Measurements from ENCODE around the gene PLIN5. TPM values are rescaled to one million over a fixed set of nuclear protein-coding genes. Genes with fewer than 3 reads are reported as not detected.
A peak's percentile ranks its signal among the peaks of the same experiment; 100 is the strongest.

PLIN5 gene
- total RNA-seq, 1 experiment from 2014 or later = 3.9 TPM

DNA sequence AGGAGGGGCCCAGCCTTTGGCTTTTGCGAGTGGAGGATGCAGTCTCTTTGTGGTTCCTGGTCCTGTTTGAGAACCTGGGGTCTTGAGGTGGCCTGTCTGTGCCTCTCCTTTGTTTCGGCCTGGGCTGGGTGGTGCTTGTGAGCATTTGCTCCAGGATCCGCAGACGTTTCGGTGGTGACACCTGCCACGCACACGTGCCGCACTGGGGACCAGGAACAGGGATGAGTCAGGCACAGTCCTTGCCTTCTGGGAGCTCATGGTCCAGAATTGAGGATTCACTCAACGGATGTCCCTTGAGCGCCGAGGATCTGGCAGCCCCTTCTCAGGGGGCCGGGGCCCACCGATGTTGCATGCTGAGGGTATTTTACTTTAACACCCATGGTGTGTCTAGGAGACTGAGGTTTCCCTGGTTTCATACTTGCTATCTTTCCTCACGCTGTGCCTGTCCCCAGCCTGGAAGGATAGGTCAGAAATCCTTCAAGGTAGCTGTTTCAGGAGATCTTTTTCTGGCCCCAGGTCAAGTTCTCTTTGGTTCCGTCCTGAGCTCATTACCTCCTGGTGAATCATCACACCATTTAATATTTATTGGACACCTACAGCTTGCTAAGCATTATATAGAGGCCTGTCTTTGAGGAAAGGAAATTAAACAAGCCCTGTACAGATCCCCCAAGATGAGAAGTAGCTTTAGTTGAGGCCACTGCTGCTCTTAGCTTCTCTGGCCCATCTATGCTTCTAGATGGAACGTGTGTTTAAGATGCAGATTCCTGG, 57.8 kb downstream of the PLIN5 start:
- H3K27ac ChIP-seq (ENCODE audit: insufficient read length, low read depth, low read length) = no peak overlapping the region
- H3K27ac Mint-ChIP-seq = no peak overlapping the region; a peak in 1 of 7 replicates
- peaks cover 7 to 16% of the 10 kb centered on the region in 2 experiments for H3K4me1 Mint-ChIP-seq
- H2BK12ac ChIP-seq (ENCODE audit: insufficient read length, low read depth, low read length) = no peak overlapping the region
- H3K14ac ChIP-seq (ENCODE audit: insufficient read depth, low read length) = no peak overlapping the region
- no peak for DNase-seq
- no peaks in the 10 kb centered on the region for H3K27me3 ChIP-seq (ENCODE audit: insufficient read depth, low read length)
- no peak overlapping the region for H2BK20ac ChIP-seq (ENCODE audit: low read depth, low read length, poor library complexity, severe bottlenecking)
- H3K79me2 ChIP-seq (ENCODE audit: insufficient read depth, low read length) = peaks cover 10% of the 10 kb centered on the region; the same call in 1 of the 2 replicates
- peaks cover 17% of the 10 kb centered on the region for H3K23me2 ChIP-seq (ENCODE audit: insufficient read length, low read depth, low read length, poor library complexity, severe bottlenecking)
- H3K79me1 ChIP-seq (ENCODE audit: insufficient read depth, low read depth, low read length, poor library complexity, severe bottlenecking) = peaks cover 12% of the 10 kb centered on the region
- H3K23ac ChIP-seq (ENCODE audit: insufficient read length, low read depth, low read length) = no peak overlapping the region
- no peak overlapping the region for H4K91ac ChIP-seq (ENCODE audit: insufficient read length, low read depth, low read length)
- H3K4me2 ChIP-seq (ENCODE audit: insufficient read depth, insufficient read length, low read length) = no peak overlapping the region
- H3K4me1 ChIP-seq (ENCODE audit: insufficient read depth, low read length) = no peaks in the 10 kb centered on the region; the same call in 1 of the 2 replicates
- H3K9ac ChIP-seq (ENCODE audit: extremely low read depth, insufficient read length, low read length) = no peak overlapping the region
- no peak overlapping the region for H2AFZ ChIP-seq (ENCODE audit: low read length)
- no CpG with 5 or more reads among the region's 16 CpGs for WGBS (ENCODE audit: extremely low coverage, insufficient read length, low lambda C conversion rate)
- H3K9me3 Mint-ChIP-seq = no peaks in the 10 kb centered on the region
- no peaks in the 10 kb centered on the region for H3K27me3 Mint-ChIP-seq (ENCODE audit: low read depth)
- no peak overlapping the region for H3K4ac ChIP-seq (ENCODE audit: low read depth, low read length)
- H3K18ac ChIP-seq (ENCODE audit: insufficient read length, low read depth, low read length) = no peak overlapping the region
- H3K36me3 Mint-ChIP-seq (ENCODE audit: insufficient read depth in 1 of 3, low read depth in 3 of 3) = peaks cover 11 to 34% (median 29%) of the 10 kb centered on the region in 3 experiments; a peak in 6 of 7 replicates
- TF ChIP-seq, protein P1, sequence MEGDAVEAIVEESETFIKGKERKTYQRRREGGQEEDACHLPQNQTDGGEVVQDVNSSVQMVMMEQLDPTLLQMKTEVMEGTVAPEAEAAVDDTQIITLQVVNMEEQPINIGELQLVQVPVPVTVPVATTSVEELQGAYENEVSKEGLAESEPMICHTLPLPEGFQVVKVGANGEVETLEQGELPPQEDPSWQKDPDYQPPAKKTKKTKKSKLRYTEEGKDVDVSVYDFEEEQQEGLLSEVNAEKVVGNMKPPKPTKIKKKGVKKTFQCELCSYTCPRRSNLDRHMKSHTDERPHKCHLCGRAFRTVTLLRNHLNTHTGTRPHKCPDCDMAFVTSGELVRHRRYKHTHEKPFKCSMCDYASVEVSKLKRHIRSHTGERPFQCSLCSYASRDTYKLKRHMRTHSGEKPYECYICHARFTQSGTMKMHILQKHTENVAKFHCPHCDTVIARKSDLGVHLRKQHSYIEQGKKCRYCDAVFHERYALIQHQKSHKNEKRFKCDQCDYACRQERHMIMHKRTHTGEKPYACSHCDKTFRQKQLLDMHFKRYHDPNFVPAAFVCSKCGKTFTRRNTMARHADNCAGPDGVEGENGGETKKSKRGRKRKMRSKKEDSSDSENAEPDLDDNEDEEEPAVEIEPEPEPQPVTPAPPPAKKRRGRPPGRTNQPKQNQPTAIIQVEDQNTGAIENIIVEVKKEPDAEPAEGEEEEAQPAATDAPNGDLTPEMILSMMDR (conservative IDR thresholded peaks at IDR 0.05) = no peak
- H4K5ac ChIP-seq (ENCODE audit: insufficient read length, low read depth, low read length) = no peak overlapping the region
- H4K20me1 ChIP-seq (ENCODE audit: control insufficient read depth, insufficient read depth, insufficient read length) = peaks cover 3% of the 10 kb centered on the region
- no peaks in the 10 kb centered on the region for H3K9me3 ChIP-seq (ENCODE audit: control insufficient read depth, low read depth, low read length)
- no peak overlapping the region for H3K56ac ChIP-seq (ENCODE audit: insufficient read length, low read depth, low read length)
- H4K8ac ChIP-seq (replicated peaks; ENCODE audit: insufficient read length, low read depth, low read length) = no peak overlapping the region
- H2BK5ac ChIP-seq (ENCODE audit: insufficient read length, low read length) = no peak overlapping the region
- H2BK15ac ChIP-seq (ENCODE audit: low read depth, low read length) = no peak overlapping the region
- no peak overlapping the region for H2AK5ac ChIP-seq (ENCODE audit: insufficient read length, low read length)
- H2BK120ac ChIP-seq (ENCODE audit: low read depth, low read length, poor library complexity, severe bottlenecking) = no peak overlapping the region
- H3T11ph ChIP-seq (ENCODE audit: low read length) = no peak overlapping the region
- H3K4me3 Mint-ChIP-seq = peak overlapping the region in 1 of 2 experiments; percentile 29; a peak in 1 of 5 replicates
